DND-41 (cell line): ENCODE measurements around the gene TCP10L.

ENCODE experiments used
- ATAC-seq: fragments of 200-7000 bp; cut with Tn5 transposase; 3 replicates; pipeline ENCODE4 v1.9.1; 2021; ENCODE audit warnings: low read depth; ENCODE audit not compliant: insufficient read depth
- DNase-seq: peaks from one replicate; pipeline ENCODE4 v3.0.0-alpha.2; 2020
- H2AFZ ChIP-seq: 2 replicates; pipeline ENCODE4 v1.6.0; 2012; ENCODE audit warnings: low read depth, low read length
- H3K27ac ChIP-seq: 2 replicates; pipeline ENCODE4 v1.5.1; 2012; ENCODE audit warnings: low read length, inconsistent platforms
- H3K27me3 ChIP-seq: fragments of 200-600 bp; sonication (generic); 2 replicates; pipeline ENCODE4 v1.6.0; 2012; ENCODE audit warnings: low read length, mild to moderate bottlenecking, inconsistent platforms; ENCODE audit not compliant: insufficient read depth, poor library complexity
- H3K36me3 ChIP-seq: 2 replicates; pipeline ENCODE4 v1.5.1; 2012; ENCODE audit warnings: low read length, inconsistent platforms; ENCODE audit not compliant: insufficient read depth
- H3K4me1 ChIP-seq: 2 replicates; pipeline ENCODE4 v1.5.1; 2012; ENCODE audit warnings: mild to moderate bottlenecking, low read length; ENCODE audit not compliant: insufficient read depth
- H3K4me2 ChIP-seq: 2 replicates; pipeline ENCODE4 v1.6.0; 2012; ENCODE audit warnings: mild to moderate bottlenecking, moderate library complexity, low read length, inconsistent platforms; ENCODE audit not compliant: insufficient read depth
- H3K4me3 ChIP-seq, 2 experiments: fragments of 200-600 bp in 1 of 2; shearing (Covaris generic) in 1 of 2; 2 replicates each; pipeline ENCODE4 v1.5.1; 2012 to 2016; ENCODE audit warnings: inconsistent platforms in 2 of 2, low read length in 2 of 2, mild to moderate bottlenecking in 2 of 2, low read depth in 1 of 2, moderate library complexity in 1 of 2
- H3K79me2 ChIP-seq: 2 replicates; pipeline ENCODE4 v1.6.0; 2012; ENCODE audit warnings: low read length, inconsistent platforms; ENCODE audit not compliant: insufficient read depth
- H3K9ac ChIP-seq: 2 replicates; pipeline ENCODE4 v1.6.0; 2012; ENCODE audit warnings: low read depth, mild to moderate bottlenecking, inconsistent platforms, low read length, moderate library complexity
- H3K9me3 ChIP-seq: 2 replicates; pipeline ENCODE4 v1.5.1; 2012; ENCODE audit warnings: low read length, moderate library complexity, mild to moderate bottlenecking, inconsistent platforms; ENCODE audit not compliant: insufficient read depth, severe bottlenecking
- H4K20me1 ChIP-seq: 2 replicates; pipeline ENCODE4 v1.6.0; 2012; ENCODE audit warnings: low read length; ENCODE audit not compliant: insufficient read depth
- CTCF ChIP-seq: IDR thresholded peaks from 2 replicates; pipeline ENCODE4 v1.5.1; 2012; ENCODE audit warnings: borderline replicate concordance, low read length, moderate library complexity, mild to moderate bottlenecking; ENCODE audit not compliant: poor library complexity, severe bottlenecking; ENCODE audit errors: extremely low read depth
- EZH2 ChIP-seq: IDR thresholded peaks from 3 replicates; pipeline ENCODE4 v1.6.1; 2012; ENCODE audit warnings: borderline replicate concordance, low read depth, mild to moderate bottlenecking, moderate library complexity, low read length, inconsistent platforms; ENCODE audit not compliant: severe bottlenecking

The TCP10L gene

GRCh38 chr21:32554832-32555638 lies 30.3 kb downstream of the TCP10L start:
- no peak overlapping the region for H3K4me3 ChIP-seq
- H3K79me2 ChIP-seq, result no peaks in the 10 kb centered on the region
- no peaks in the 10 kb centered on the region for H3K9me3 ChIP-seq
- no peaks in the 10 kb centered on the region for H3K36me3 ChIP-seq
- no peaks in the 10 kb centered on the region for H3K27me3 ChIP-seq
- H3K4me2 ChIP-seq, result no peak overlapping the region
- no peak overlapping the region for H2AFZ ChIP-seq
- DNase-seq (no peak), ATAC-seq (no peak)
- H3K27ac ChIP-seq, result no peak overlapping the region
- TF ChIP-seq EZH2, result no peak
- TF ChIP-seq CTCF, result no peak
- no peaks in the 10 kb centered on the region for H3K4me1 ChIP-seq
- no peaks in the 10 kb centered on the region for H4K20me1 ChIP-seq
- no peak overlapping the region for H3K9ac ChIP-seq

- Histone ChIP-seq H4K20me1 (no peaks in the 10 kb centered on the region), H3K9ac (no peak overlapping the region), H3K79me2 (no peaks in the 10 kb centered on the region), H2AFZ (no peak overlapping the region), H3K4me2 (no peak overlapping the region), H3K27me3 (no peaks in the 10 kb centered on the region), H3K9me3 (no peaks in the 10 kb centered on the region), H3K27ac (no peak overlapping the region), H3K4me1 (no peaks in the 10 kb centered on the region), H3K36me3 (no peaks in the 10 kb centered on the region), H3K4me3 (no peak overlapping the region)
- TF ChIP-seq CTCF, result no peak
- TF ChIP-seq EZH2, result no peak
- DNase-seq, result no peak
- no peak for ATAC-seq
These were observed 35.4 kb downstream of the TCP10L start for GRCh38 chr21:32549886-32550285.

- no peak overlapping the region for H3K4me3 ChIP-seq
- no peaks in the 10 kb centered on the region for H3K4me1 ChIP-seq
- DNase-seq, result no peak
- H3K9me3 ChIP-seq, result no peaks in the 10 kb centered on the region
- no peaks in the 10 kb centered on the region for H3K79me2 ChIP-seq
- no peak overlapping the region for H3K4me2 ChIP-seq
- no peaks in the 10 kb centered on the region for H3K27me3 ChIP-seq
- H3K27ac ChIP-seq, result no peak overlapping the region
- no peak for TF ChIP-seq CTCF
- TF ChIP-seq EZH2, result no peak
- no peaks in the 10 kb centered on the region for H3K36me3 ChIP-seq
- no peak for ATAC-seq
- H3K9ac ChIP-seq, result no peak overlapping the region
- no peaks in the 10 kb centered on the region for H4K20me1 ChIP-seq
- H2AFZ ChIP-seq, result no peak overlapping the region
These were observed 35.9 kb downstream of the TCP10L start for GRCh38 chr21:32549440-32549839.

- no peaks in the 10 kb centered on the region for H3K4me1 ChIP-seq
- TF ChIP-seq CTCF (no peak), EZH2 (no peak)
- H3K27me3 ChIP-seq, result no peaks in the 10 kb centered on the region
- H3K9me3 ChIP-seq, result no peaks in the 10 kb centered on the region
- H2AFZ ChIP-seq, result no peak overlapping the region
- no peaks in the 10 kb centered on the region for H3K36me3 ChIP-seq
- H3K27ac ChIP-seq, result no peak overlapping the region
- no peak for ATAC-seq
- DNase-seq, result no peak
- no peak overlapping the region for H3K4me3 ChIP-seq
- H4K20me1 ChIP-seq, result no peaks in the 10 kb centered on the region
- no peaks in the 10 kb centered on the region for H3K79me2 ChIP-seq
- H3K9ac ChIP-seq, result no peak overlapping the region
- H3K4me2 ChIP-seq, result no peak overlapping the region
These were observed 36.3 kb downstream of the TCP10L start for GRCh38 chr21:32548978-32549377.
